GM18526 (cell line): Measurements from ENCODE around the gene RAD51B.

ENCODE experiments used
- POLR2A ChIP-seq: IDR thresholded peaks from 3 replicates; pipeline ENCODE4 v1.6.1; 2011; ENCODE audit not compliant: insufficient read length; ENCODE audit errors: extremely low read depth

The RAD51B gene

GRCh38 chr14:67973436-67973835, 153.9 kb downstream of the RAD51B start:
- no peak for TF ChIP-seq POLR2A

DNA sequence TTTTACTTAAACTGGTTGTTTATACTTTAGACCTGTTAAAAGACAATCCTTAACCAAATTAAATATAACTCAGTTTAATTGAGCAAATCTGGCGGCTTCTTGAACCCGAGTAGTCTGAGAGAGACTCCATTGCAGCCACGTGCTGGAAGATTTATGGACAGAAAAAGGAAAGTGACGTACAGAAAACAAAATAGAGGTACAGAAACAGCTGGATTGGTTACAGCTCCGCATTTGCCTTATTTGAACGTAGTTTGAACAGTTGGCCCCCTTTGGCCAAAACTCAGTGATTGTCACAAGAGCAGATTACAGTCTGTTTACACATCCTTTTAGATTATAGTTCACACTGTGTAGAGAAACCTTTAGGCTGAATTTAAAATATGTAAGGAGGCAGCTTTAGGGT, 155.9 kb downstream of the RAD51B start:
- no peak for TF ChIP-seq POLR2A

- no peak for TF ChIP-seq POLR2A
These were observed 158.0 kb downstream of the RAD51B start for GRCh38 chr14:67977434-67978034.

DNA sequence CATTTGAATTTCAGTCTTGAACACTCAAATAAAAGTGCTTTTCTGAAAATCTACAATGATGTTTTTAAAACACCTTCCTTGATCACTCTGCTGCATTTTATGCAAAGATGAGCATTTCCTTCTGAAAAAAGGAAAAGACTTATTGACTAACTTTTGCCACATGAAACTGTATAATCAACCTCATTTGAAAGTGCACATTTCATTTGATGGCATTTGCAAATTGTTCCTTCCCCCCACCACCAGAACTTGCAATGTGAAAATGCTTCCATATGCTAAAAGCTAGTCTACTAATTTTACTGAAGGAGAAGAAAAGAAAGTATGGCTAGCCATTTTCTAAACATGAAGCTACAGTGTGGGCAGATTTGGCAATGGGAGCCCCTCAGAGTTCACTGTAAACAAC, 159.2 kb downstream of the RAD51B start:
- no peak for TF ChIP-seq POLR2A

DNA sequence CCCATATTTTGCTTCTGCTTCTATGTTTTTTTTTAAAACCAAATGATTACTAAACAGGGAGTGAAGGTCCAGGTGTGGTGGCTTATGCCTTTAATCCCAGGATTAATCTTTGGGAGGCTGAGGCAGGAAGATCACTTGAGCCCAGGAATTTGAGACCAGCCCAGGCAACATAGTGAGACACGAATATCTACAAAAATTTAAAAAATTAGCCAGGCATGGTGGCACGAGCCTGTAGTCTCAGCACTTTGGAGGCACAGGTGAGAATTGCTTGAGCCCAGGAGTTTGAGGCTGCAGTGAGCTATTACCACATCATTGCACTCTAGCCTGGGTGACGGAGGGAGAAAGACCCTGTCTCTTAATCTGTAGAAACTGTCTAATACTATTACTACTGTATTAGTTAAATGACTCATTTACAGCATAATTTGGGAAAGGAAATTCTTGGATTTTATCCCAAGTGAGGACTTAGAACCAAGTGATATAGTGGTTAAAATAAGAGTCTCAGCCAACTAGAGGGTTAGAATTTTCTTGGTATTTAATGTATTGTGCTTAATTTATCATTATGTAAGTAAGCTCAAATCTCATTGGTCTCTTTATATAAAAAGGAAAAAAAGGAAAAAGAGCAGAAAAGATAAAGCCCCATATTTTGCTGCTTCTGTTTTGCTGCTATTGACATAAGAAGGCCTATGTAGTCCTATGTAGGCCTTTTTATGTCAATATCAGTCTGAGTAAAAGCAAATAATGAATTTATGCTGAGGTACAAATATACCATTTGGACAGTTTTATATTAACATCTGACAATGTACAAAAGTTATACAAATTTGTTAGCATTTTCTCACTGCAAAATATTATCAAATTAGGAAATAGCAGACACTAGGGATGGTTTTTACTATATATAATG, 163.4 kb downstream of the RAD51B start:
- no peak for TF ChIP-seq POLR2A

DNA sequence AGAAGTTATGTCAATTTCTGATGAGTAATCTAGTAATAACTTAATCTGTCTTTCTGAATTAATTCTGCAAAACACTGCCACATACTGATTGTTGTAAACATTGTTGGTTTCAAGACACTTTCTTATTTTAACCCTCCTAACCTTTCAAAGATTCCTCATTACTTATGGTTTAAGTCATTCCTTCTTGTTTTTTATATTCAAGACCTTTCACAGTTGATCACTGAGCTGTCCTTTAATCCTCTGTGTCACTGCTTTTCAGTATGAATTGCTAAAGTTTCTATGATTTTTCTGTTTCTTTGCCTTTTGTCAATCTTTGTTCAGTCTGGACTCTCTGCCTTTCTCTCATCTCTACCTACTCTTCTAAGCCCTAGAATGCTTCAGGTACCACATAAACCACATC, 164.7 kb downstream of the RAD51B start:
- no peak for TF ChIP-seq POLR2A

DNA sequence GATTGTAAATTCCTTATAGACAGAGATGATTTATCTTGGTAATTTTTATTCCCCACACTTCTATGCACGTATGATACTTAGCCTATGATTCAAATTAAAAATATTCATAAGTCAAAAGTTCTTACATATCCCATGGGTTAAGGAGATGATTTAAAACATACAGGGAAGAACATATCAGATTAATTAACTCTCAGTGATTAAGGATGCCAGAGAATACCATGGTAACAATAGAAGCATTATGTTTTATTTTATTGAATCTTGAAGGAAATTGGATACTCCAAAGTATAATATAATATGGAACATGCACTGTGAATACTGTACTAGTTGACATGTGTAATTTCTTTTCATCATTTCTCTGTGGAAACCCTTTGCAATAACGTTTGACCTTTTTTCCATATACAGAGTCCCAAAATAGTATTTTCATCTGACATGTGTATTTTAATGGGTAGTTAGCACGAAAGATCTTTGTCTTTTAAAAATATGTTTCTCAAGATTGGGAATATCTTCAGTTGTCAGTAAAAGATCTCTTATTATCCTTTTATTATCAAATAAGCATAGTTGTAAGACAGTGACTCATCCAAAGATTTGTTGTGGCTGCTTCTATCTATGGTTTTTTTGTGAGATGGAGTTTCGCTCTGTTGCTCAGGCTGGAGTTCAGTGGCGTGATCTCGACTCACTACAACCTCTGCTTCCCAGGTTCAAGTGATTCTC, 166.7 kb downstream of the RAD51B start:
- no peak for TF ChIP-seq POLR2A

GRCh38 chr14:67987606-67988005, 168.0 kb downstream of the RAD51B start:
- no peak for TF ChIP-seq POLR2A

DNA sequence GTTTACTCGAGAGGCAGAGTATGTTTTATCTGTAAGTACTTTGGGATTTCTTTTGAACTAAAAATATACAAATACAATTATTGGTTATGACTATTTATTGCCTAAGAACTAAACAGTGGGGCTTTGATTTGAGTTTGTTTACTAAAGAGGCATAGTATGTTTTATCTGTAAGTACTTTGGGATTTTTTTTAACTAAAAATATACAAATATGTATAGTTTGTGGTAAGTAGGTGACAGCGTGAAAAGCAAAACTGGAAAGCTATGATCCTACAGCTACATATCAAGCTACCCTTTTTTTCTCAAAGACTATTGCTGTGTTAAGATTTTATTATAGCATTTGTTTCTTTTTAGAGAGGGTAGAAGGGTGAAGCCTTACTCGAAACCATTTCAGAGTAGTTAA, 171.0 kb downstream of the RAD51B start:
- TF ChIP-seq POLR2A: no peak

DNA sequence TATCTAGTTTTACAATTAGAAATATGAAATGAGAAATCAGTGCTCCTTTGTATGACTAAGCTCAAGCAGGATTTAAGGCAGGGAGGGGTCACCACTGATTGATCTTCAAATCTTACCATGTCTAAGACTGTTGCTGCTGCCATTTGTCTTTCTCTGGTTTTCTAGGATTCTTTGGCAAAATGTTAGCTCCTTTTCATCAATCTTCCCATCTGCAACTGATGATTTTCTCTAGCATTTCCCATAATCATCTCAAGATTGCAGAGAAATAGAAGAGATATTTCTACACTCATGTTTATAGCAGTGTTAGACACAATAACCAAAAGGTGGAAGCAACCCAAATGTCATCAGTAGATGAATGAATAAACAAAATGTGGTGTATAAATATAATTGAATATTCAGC, 175.0 kb downstream of the RAD51B start:
- TF ChIP-seq POLR2A: no peak

GRCh38 chr14:67996235-67996634, 176.7 kb downstream of the RAD51B start:
- no peak for TF ChIP-seq POLR2A

GRCh38 chr14:67998834-67999233, 179.3 kb downstream of the RAD51B start:
- TF ChIP-seq POLR2A: no peak

- TF ChIP-seq POLR2A: no peak
These were observed 179.7 kb downstream of the RAD51B start for GRCh38 chr14:67999290-67999689.

DNA sequence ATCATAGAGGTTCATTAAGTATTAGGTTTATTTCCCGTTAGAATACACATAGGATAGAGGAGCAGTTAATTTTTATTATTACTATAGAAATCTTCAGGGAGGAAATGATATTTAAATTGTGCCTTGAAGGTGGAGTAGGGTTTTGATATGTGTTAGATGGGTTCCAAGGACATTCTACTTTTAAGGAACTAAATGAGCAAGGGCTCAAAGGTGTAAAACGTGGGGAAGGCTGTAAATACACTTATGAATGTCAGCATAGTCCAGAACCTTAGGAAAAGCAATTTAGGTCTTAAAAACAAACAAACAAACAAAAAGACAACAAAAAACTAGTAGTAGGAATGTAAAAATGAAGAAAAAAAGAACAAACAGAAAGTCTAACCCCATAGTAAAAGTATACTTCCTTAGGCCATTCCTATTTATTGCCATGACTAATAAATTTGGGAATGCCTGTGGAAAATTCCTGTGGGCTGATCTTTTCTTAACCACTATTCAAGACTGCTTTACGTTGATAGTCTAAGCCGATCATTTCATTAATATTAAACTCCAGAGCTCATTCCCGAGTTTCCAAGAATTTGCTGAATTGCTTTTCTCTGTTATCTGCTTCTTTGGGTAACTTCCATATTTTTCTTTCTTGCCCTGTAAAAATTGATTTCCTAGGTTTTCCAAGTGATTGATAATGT, 180.3 kb downstream of the RAD51B start:
- TF ChIP-seq POLR2A: no peak

DNA sequence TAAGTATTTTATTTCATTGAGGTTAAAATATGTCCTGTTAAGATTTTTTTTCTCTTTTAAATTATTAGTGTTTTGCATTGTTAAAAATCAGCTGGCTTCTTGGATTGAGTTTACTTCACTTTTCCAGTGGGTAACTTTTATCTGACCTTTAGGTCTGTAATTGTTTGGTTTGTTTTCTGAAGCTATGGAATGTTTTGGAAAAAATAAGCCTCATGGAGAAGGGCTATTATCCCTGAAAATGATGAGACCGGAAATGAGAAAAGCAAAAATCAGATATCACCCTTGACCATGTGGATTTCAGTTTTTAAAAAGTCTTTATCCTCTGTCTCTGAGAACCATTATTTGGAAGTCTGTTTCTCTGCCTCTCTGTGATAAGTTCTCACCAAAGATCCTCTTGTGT, 180.9 kb downstream of the RAD51B start:
- TF ChIP-seq POLR2A: no peak

DNA sequence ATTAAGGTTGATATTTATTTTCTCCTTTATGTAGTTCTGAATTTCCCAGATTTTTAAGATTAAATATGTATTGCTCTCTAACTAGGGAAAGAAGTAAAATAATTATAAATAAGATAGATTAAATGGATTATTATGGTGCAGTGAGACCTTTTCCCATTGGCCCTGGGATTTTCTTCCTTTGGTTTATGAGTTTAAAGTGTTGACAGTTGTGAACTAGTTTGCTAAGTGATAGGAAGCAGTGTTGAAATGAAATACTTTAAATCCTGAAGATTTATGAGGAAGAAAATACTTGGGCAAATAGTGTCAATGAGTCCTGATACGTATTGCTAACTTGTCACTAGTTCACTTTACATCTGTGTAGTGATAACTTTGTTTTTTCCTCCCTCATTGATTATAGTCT, 188.9 kb downstream of the RAD51B start:
- TF ChIP-seq POLR2A: no peak

DNA sequence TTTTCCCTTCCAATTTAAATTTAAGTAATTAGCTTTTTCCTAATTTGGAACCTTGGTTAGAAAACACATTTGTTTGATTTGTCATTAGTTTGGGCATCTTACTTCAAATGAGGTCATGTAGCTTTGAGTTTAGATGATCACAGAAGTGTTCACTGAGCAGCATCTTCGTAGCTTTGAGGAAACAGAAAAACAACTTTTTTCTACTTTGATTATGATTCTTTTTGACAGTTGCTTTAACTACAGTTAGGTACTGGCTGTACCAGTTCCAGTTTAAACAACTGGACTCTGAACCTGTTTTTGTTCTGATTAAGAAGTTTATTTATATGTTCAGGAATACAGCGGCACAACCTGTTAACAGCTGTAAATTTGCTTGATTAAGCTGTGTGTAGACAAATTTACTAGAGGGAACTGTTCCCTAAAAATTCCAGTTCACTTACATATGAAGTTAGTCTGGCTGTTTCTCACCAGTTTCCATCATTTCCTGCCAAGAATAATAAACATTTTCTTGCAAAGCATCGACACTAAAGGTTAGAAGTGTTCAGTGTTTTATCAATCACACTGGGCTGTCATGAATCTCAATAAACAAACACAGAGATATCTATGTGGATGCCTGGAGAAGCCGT, 191.9 kb downstream of the RAD51B start:
- TF ChIP-seq POLR2A: no peak
